ENCODE measurements around the gene ACBD6. TPM values are rescaled to one million over a fixed set of nuclear protein-coding genes. Genes with fewer than 3 reads are reported as not detected.
A peak's percentile ranks its signal among the peaks of the same experiment; 100 is the strongest.
"Not testable (repeated sequence)": the region's sequence is repeated elsewhere in the genome, so short reads cannot be mapped to it uniquely, and the experiment has no call there.

ACBD6 gene, protein sequence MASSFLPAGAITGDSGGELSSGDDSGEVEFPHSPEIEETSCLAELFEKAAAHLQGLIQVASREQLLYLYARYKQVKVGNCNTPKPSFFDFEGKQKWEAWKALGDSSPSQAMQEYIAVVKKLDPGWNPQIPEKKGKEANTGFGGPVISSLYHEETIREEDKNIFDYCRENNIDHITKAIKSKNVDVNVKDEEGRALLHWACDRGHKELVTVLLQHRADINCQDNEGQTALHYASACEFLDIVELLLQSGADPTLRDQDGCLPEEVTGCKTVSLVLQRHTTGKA
- total RNA-seq: 10 to 100 TPM; 55.1 to 64.2 TPM
- polyA plus RNA-seq: 10 to 100 TPM; 31.7 to 34.8 TPM

DNA sequence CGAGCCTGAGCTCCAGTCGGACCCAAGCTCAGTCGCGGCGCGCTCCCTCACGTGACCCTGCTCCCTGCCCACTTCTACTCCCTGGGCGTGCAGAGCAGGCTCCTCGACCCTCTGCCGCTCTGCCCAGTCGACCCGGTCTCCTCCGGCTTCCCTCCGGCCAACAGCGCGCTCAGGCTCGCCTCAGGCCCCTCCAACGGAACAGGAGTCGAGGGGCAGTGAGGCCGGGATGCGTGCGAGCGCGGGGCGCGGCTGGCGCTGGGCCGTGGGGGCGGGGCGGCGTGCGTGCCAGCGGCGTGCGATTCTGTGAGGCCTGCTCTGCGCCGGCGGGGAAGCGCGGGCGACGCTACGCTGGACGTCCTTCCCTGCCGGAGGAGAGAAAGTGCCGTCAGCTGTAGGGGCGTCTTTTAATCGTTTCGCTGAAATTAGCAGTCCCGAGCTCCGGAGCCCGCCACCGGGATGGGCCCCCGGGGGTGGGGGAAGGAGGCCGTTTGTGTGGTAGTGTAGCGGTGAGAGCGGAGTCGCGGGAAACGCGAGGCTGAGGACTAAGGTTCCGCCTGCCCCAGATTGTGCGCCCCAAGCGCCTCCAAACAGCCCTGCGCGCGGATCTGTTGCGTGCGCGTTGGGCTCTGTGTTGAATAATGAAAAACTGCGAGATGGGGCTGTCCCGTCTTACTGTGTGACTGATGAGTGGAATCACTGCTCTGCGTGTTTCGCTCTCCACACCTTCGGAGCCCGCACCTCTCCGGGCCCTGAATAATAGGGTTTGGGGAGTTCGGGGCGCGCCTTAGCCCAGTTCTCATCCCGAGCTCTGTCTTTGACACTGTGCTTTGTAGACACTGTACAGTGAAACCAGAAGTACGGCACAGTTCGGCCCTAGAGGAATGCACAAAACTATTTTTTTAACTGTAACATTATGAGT lies at the start of gene ACBD6:
ACBD6 (minus strand) TSS at position 217 of the 919 bp plus-strand sequence. CDS start 311 bp downstream, outside the sequence.
- POLR2A ChIA-PET (ENCODE audit: partially characterized antibody): interaction anchor here (0.6 to 3.0 kb wide), 23 partner anchors 9 to 1526 kb away, joined by 3 to 16 read pairs (median 4); partner anchors contain the start of genes IER5, MR1, QSOX1 and TOR1AIP1
- Histone ChIP-seq H3K9me3 (ENCODE audit: control insufficient read depth in 1 of 2, low read length in 2 of 2) (no peaks in the 10 kb centered on the region), H3K27me3 (ENCODE audit: insufficient read depth, low read length) (no peaks in the 10 kb centered on the region), H3K36me3 (ENCODE audit: insufficient read depth, low read length) (no peaks in the 10 kb centered on the region), H3K4me1 (ENCODE audit: insufficient read depth, low read length) (peaks cover 42% of the 10 kb centered on the region), H3K27ac (ENCODE audit: low read depth, low read length) (peak within 1 kb of the TSS; percentile 71), H3K4me3 (ENCODE audit: low read length in 2 of 2) (peak within 1 kb of the TSS; percentile 89 to 95)
- intact Hi-C loops (cut with micrococcal nuclease): loop anchor here (1.0 to 10.0 kb wide), 6 partner anchors 129 to 1478 kb away; partner anchors contain the start of genes AXDND1, FAM20B, IER5 and STX6
- peaks cover 23 to 42% (median 31%) of the 10 kb centered on the region in 4 donors for H3K4me1 Mint-ChIP-seq
- peak within 1 kb of the TSS; percentile 96 to 99 (median 98) for H3K4me3 Mint-ChIP-seq
- CTCF ChIA-PET (ENCODE audit: partially characterized antibody): interaction anchor here (1.0 to 6.3 kb wide), 10 partner anchors 9 to 639 kb away, joined by 4 to 45 read pairs (median 6); partner anchors contain the start of gene XPR1
- no peaks in the 10 kb centered on the region for H3K27me3 Mint-ChIP-seq
- peak within 1 kb of the TSS; percentile 92 to 99 (median 97) for H3K27ac Mint-ChIP-seq
- no peaks in the 10 kb centered on the region for H3K9me3 Mint-ChIP-seq
- H3K36me3 Mint-ChIP-seq: peaks cover 0 to 18% of the 10 kb centered on the region in 2 donors
- peak; percentile 86 to 91 (median 88) for DNase-seq

GRCh38 chr1:180551997-180552396 lies 49.6 kb upstream of the ACBD6 start:
- no peak overlapping the region for H3K27ac ChIP-seq (ENCODE audit: low read depth, low read length)
- no peaks in the 10 kb centered on the region for H3K9me3 Mint-ChIP-seq
- no peak for DNase-seq
- no peaks in the 10 kb centered on the region for H3K36me3 Mint-ChIP-seq
- H3K4me3 Mint-ChIP-seq: no peak overlapping the region
- no peaks in the 10 kb centered on the region for H3K27me3 ChIP-seq (ENCODE audit: insufficient read depth, low read length)
- CTCF ChIA-PET (ENCODE audit: partially characterized antibody): no interaction called here
- POLR2A ChIA-PET (ENCODE audit: partially characterized antibody): no interaction called here
- no peak overlapping the region for H3K4me3 ChIP-seq (ENCODE audit: low read length in 2 of 2)
- H3K9me3 ChIP-seq (ENCODE audit: control insufficient read depth in 1 of 2, low read length in 2 of 2): no peaks in the 10 kb centered on the region
- intact Hi-C loops (cut with micrococcal nuclease): no loop called here
- H3K4me1 Mint-ChIP-seq: no peaks in the 10 kb centered on the region
- peaks cover 3 to 7% of the 10 kb centered on the region in 2 donors for H3K27me3 Mint-ChIP-seq
- no peaks in the 10 kb centered on the region for H3K4me1 ChIP-seq (ENCODE audit: insufficient read depth, low read length)
- H3K36me3 ChIP-seq (ENCODE audit: insufficient read depth, low read length): no peaks in the 10 kb centered on the region
- no peak overlapping the region for H3K27ac Mint-ChIP-seq

GRCh38 chr1:180550241-180550640 lies 47.9 kb upstream of the ACBD6 start:
- no peaks in the 10 kb centered on the region for H3K9me3 ChIP-seq (ENCODE audit: control insufficient read depth in 1 of 2, low read length in 2 of 2)
- Mint-ChIP-seq H3K27me3 (peaks cover 0 to 2% of the 10 kb centered on the region in 2 donors), H3K4me3 (no peak overlapping the region), H3K27ac (no peak overlapping the region), H3K4me1 (no peaks in the 10 kb centered on the region), H3K36me3 (no peaks in the 10 kb centered on the region), H3K9me3 (no peaks in the 10 kb centered on the region)
- POLR2A ChIA-PET (ENCODE audit: partially characterized antibody): interaction anchor here (0.6 kb wide), 1 partner anchor 148 kb away, joined by 3 read pairs; no protein-coding TSS in a partner anchor
- no peak for DNase-seq
- no peaks in the 10 kb centered on the region for H3K27me3 ChIP-seq (ENCODE audit: insufficient read depth, low read length)
- intact Hi-C loops (cut with micrococcal nuclease): no loop called here
- no peaks in the 10 kb centered on the region for H3K4me1 ChIP-seq (ENCODE audit: insufficient read depth, low read length)
- no peaks in the 10 kb centered on the region for H3K36me3 ChIP-seq (ENCODE audit: insufficient read depth, low read length)
- CTCF ChIA-PET (ENCODE audit: partially characterized antibody): interaction anchor here (0.7 to 1.3 kb wide), 3 partner anchors 11 to 18 kb away, joined by 3 to 5 read pairs (median 3); no protein-coding TSS in a partner anchor
- H3K4me3 ChIP-seq (ENCODE audit: low read length in 2 of 2): no peak overlapping the region
- H3K27ac ChIP-seq (ENCODE audit: low read depth, low read length): no peak overlapping the region

DNA sequence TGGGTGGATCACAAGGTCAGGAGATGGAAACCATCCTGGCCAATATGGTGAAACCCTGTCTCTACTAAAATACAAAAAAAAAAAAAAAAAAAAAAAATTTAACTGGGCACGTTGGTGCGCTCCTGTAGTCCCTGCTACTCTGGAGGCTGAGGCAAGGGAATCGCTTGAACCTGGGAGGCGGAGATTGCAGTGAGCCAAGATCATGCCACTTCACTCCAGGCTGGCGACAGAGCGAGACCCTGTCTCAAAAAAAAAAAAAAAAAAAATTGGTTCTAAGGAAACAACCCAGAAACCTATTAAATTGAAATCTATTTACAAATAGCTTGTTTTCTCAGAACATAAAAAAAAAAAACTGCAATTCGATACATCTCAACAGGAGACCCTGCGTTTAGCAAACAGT lies 47.4 kb upstream of the ACBD6 start:
- H3K4me1 ChIP-seq (ENCODE audit: insufficient read depth, low read length); H3K36me3 ChIP-seq (ENCODE audit: insufficient read depth, low read length); H3K4me3 Mint-ChIP-seq: not testable (repeated sequence)

DNA sequence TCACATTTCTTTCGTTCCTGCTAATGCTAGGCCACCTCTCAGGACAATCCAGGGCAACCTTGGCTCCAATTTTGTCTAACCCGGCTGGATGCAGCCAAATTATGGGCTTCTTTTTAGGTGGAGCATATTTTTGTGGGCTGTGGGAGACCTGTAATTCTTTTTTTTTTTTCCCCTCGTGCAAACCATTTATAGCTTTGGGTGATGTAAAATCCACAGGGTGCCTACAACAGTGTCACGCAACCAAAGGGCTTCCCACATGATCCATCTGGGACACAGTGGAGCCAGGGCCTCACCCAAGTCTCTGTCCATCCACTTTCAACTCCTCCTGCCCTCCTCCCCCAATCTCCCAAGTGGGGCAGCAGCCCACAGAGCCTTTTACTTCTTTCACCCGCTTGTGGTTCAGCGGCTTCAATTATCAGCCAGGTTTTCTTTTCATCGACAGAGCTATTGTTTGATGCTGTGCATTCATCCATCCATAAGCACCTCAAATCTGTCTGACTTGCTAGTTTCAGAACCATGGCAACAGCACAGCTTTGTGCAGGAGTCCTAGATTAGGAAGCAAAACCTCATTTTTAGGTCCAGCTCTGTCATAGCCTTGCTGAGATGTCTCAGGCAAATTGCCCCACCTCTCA lies 46.4 kb upstream of the ACBD6 start:
- peaks cover 0 to 2% of the 10 kb centered on the region in 2 donors for H3K27me3 Mint-ChIP-seq
- no peak overlapping the region for H3K27ac ChIP-seq (ENCODE audit: low read depth, low read length)
- no peaks in the 10 kb centered on the region for H3K9me3 Mint-ChIP-seq
- H3K4me3 ChIP-seq (ENCODE audit: low read length in 2 of 2): no peak overlapping the region
- POLR2A ChIA-PET (ENCODE audit: partially characterized antibody): no interaction called here
- DNase-seq: no peak
- no peaks in the 10 kb centered on the region for H3K4me1 Mint-ChIP-seq
- no peaks in the 10 kb centered on the region for H3K9me3 ChIP-seq (ENCODE audit: control insufficient read depth in 1 of 2, low read length in 2 of 2)
- peak overlapping the region in 1 of 8 donors; percentile 37 for H3K4me3 Mint-ChIP-seq
- intact Hi-C loops (cut with micrococcal nuclease): no loop called here
- no peaks in the 10 kb centered on the region for H3K36me3 Mint-ChIP-seq
- CTCF ChIA-PET (ENCODE audit: partially characterized antibody): no interaction called here
- H3K36me3 ChIP-seq (ENCODE audit: insufficient read depth, low read length): no peaks in the 10 kb centered on the region
- H3K27ac Mint-ChIP-seq: no peak overlapping the region
- H3K4me1 ChIP-seq (ENCODE audit: insufficient read depth, low read length): no peaks in the 10 kb centered on the region
- no peaks in the 10 kb centered on the region for H3K27me3 ChIP-seq (ENCODE audit: insufficient read depth, low read length)

More for the DNA sequence above, 47.4 kb upstream of the ACBD6 start:
- H3K27ac ChIP-seq (ENCODE audit: low read depth, low read length); H3K27ac Mint-ChIP-seq; H3K27me3 Mint-ChIP-seq; H3K36me3 Mint-ChIP-seq; DNase-seq; H3K27me3 ChIP-seq (ENCODE audit: insufficient read depth, low read length); intact Hi-C loops (cut with micrococcal nuclease); H3K9me3 ChIP-seq (ENCODE audit: control insufficient read depth in 1 of 2, low read length in 2 of 2); H3K9me3 Mint-ChIP-seq; H3K4me3 ChIP-seq (ENCODE audit: low read length in 2 of 2); H3K4me1 Mint-ChIP-seq: not testable (repeated sequence)
- ChIA-PET POLR2A (ENCODE audit: partially characterized antibody) (interaction anchor here (0.6 kb wide), 1 partner anchor 148 kb away, joined by 3 read pairs; no protein-coding TSS in a partner anchor), CTCF (ENCODE audit: partially characterized antibody) (interaction anchor here (0.6 to 1.3 kb wide), 4 partner anchors 11 to 440 kb away, joined by 3 to 5 read pairs (median 3); no protein-coding TSS in a partner anchor)

DNA sequence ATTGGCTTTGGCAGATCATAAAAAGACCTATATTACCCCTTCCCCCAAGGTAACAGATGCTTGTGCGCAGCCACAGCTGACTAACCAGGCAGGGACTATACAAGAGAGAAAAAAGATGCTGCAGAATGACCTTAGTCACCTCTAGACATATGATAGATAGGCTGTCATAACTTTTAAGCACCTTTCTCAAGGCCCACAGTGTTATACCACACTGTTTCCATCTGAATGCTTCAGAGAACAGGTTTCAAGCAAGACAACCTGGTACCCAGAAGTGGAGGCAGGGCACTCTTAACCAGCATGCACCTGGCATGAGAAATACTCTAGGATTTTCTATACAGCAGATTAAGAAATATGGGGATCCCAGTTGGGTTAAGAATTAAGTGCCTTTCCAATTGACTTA lies 43.6 kb upstream of the ACBD6 start:
- Mint-ChIP-seq H3K27ac (no peak overlapping the region), H3K9me3 (no peaks in the 10 kb centered on the region), H3K4me3 (no peak overlapping the region), H3K36me3 (no peaks in the 10 kb centered on the region), H3K4me1 (no peaks in the 10 kb centered on the region), H3K27me3 (peaks cover 0 to 2% of the 10 kb centered on the region in 2 donors)
- H3K9me3 ChIP-seq (ENCODE audit: control insufficient read depth in 1 of 2, low read length in 2 of 2): no peaks in the 10 kb centered on the region
- H3K27me3 ChIP-seq (ENCODE audit: insufficient read depth, low read length): no peaks in the 10 kb centered on the region
- no peaks in the 10 kb centered on the region for H3K4me1 ChIP-seq (ENCODE audit: insufficient read depth, low read length)
- DNase-seq: no peak
- H3K4me3 ChIP-seq (ENCODE audit: low read length in 2 of 2): no peak overlapping the region
- ChIA-PET POLR2A (ENCODE audit: partially characterized antibody) (no interaction called here), CTCF (ENCODE audit: partially characterized antibody) (no interaction called here)
- H3K27ac ChIP-seq (ENCODE audit: low read depth, low read length): no peak overlapping the region
- intact Hi-C loops (cut with micrococcal nuclease): no loop called here
- H3K36me3 ChIP-seq (ENCODE audit: insufficient read depth, low read length): no peaks in the 10 kb centered on the region

Measured in CD4-positive, alpha-beta memory T cell (primary cell).